Epithelial cell of esophagus (primary cell): ENCODE measurements around the gene CATSPERZ.

Experiments used
- DNase-seq: peaks from one replicate; pipeline ENCODE4 v3.0.0; 2010; ENCODE audit warnings: low read depth
- H3K4me3 ChIP-seq: 2 replicates; pipeline ENCODE4 v1.5.1; 2011; ENCODE audit warnings: mild to moderate bottlenecking, low read length, control low read depth
- CTCF ChIP-seq: IDR thresholded peaks from 2 replicates; pipeline ENCODE4 v1.5.1; 2011; ENCODE audit warnings: low read depth, mild to moderate bottlenecking, low read length, control low read depth, inconsistent platforms; ENCODE audit not compliant: insufficient read depth; ENCODE audit errors: missing control alignments

CATSPERZ gene

GRCh38 chr11:64348383-64349024 is 48.3 kb downstream of the CATSPERZ start:
- DNase-seq = no peak
- H3K4me3 ChIP-seq = no peak overlapping the region
- TF ChIP-seq CTCF = no peak

- H3K4me3 ChIP-seq = no peak overlapping the region
- no peak for DNase-seq
- TF ChIP-seq CTCF = no peak
These were observed 48.8 kb downstream of the CATSPERZ start for GRCh38 chr11:64349025-64349387.

- no peak overlapping the region for H3K4me3 ChIP-seq
- DNase-seq = no peak
- TF ChIP-seq CTCF = no peak
These were observed 49.2 kb downstream of the CATSPERZ start for GRCh38 chr11:64349404-64349803.

GRCh38 chr11:64351136-64351631 is 51.0 kb downstream of the CATSPERZ start:
- H3K4me3 ChIP-seq = no peak overlapping the region
- DNase-seq = no peak
- no peak for TF ChIP-seq CTCF

GRCh38 chr11:64352099-64352994 is 52.2 kb downstream of the CATSPERZ start:
- DNase-seq = no peak
- TF ChIP-seq CTCF = no peak

GRCh38 chr11:64352995-64353714 is 53.0 kb downstream of the CATSPERZ start:
- no peak for DNase-seq
- H3K4me3 ChIP-seq = no peak overlapping the region
- TF ChIP-seq CTCF = no peak

More at GRCh38 chr11:64352099-64352994, 52.2 kb downstream of the CATSPERZ start:
- no peak overlapping the region for H3K4me3 ChIP-seq
